Activated naive CD8-positive, alpha-beta T cell (primary cell): ENCODE results near the gene NYAP2.

Source experiments
- H3K27ac Mint-ChIP-seq: one replicate; pipeline ENCODE4 v1.8.0; 2021; ENCODE audit warnings: mixed read lengths
- H3K27me3 Mint-ChIP-seq: one replicate; pipeline ENCODE4 v1.8.0; 2021; ENCODE audit warnings: mixed read lengths
- H3K36me3 Mint-ChIP-seq: one replicate; pipeline ENCODE4 v1.8.0; 2021; ENCODE audit warnings: mixed read lengths
- H3K4me1 Mint-ChIP-seq: one replicate; pipeline ENCODE4 v1.8.0; 2021; ENCODE audit warnings: low read depth, mixed read lengths
- H3K4me3 Mint-ChIP-seq: one replicate; pipeline ENCODE4 v1.8.0; 2021; ENCODE audit warnings: mild to moderate bottlenecking, mixed read lengths
- H3K9me3 Mint-ChIP-seq: one replicate; pipeline ENCODE4 v1.8.0; 2021; ENCODE audit warnings: low read depth, mixed read lengths

NYAP2 gene

DNA sequence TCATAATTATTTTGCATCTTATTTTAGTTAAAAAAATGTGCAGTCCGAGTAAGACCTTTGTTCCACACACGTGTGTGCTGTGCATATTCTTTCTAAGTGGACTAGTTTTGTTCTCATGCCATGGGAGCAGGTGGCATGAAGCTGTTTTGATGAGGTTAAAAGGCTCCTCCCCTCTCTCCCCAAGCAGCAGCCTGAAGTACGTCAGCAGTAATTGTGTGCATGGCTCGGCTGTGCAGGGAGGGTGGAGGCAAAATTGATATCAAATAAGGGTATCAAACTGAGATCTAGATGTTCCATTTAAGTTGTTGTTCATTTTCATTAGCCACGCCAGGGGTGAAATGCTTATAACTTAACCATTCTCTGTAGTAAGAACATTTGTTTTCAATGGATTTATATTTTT is at the start of gene NYAP2:
TSS of gene NYAP2 (plus strand) at position 207 of the 400 bp plus-strand sequence. CDS start 9,171 bp downstream, outside the sequence.
- Mint-ChIP-seq H3K36me3 (no peaks in the 10 kb centered on the region), H3K9me3 (no peaks in the 10 kb centered on the region), H3K4me3 (no peak within 1 kb of the TSS), H3K27ac (no peak within 1 kb of the TSS), H3K4me1 (no peaks in the 10 kb centered on the region), H3K27me3 (peaks cover 15% of the 10 kb centered on the region)

DNA sequence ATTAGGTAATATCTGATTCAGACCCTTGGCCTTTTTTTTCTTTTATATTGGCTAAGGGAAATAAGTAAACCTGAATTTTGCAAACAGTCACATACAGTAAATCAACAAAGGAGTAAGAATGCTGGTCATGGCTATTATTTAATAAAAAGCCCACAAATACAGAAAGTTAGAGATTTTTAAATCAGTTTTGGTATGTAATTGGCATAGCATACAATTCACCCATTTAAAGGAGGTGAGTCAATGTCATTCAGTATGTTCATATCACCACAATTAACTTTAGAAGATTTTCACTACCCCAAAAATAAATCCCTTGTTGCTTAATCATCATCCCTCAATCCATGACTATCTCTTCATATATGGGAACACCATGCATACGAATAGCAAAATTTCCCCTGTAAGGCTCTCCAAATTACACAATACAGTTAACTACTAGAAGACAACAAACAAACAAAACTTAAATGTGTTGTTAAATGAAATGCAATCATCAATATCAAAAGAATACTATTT is 45.9 kb upstream of the NYAP2 start:
- H3K9me3 Mint-ChIP-seq: no peaks in the 10 kb centered on the region
- peaks cover 2% of the 10 kb centered on the region for H3K4me1 Mint-ChIP-seq
- H3K36me3 Mint-ChIP-seq: peaks cover 3% of the 10 kb centered on the region
- H3K4me3 Mint-ChIP-seq: no peak overlapping the region
- peaks cover 14% of the 10 kb centered on the region for H3K27me3 Mint-ChIP-seq
- H3K27ac Mint-ChIP-seq: no peak overlapping the region

DNA sequence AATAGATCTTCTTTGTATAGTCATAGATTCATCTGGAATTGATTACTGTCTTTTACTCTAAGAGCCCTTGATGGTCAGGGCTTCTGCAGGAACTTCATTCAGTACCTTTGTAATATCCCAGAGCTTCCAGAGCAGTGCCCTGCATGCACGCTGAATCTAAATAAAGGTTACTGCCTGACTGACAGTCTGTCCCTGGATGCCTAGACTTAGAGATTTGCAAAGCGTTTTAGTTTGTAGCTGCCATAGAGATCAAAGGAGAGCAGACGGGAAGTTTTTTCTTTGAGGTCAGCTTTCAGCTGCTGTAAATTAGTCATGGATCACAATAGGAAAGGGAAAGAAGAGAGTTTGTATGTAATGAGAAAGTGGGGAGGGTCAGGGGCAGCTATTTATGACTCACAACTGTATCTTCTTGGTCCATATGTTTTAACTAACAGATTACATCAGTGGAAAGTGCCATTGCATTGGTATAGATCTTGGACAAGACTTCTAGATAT is 45.2 kb upstream of the NYAP2 start:
- H3K27ac Mint-ChIP-seq: no peak overlapping the region
- no peak overlapping the region for H3K4me3 Mint-ChIP-seq
- no peaks in the 10 kb centered on the region for H3K9me3 Mint-ChIP-seq
- peaks cover 3% of the 10 kb centered on the region for H3K36me3 Mint-ChIP-seq
- H3K4me1 Mint-ChIP-seq: peaks cover 2% of the 10 kb centered on the region
- H3K27me3 Mint-ChIP-seq: peaks cover 14% of the 10 kb centered on the region

DNA sequence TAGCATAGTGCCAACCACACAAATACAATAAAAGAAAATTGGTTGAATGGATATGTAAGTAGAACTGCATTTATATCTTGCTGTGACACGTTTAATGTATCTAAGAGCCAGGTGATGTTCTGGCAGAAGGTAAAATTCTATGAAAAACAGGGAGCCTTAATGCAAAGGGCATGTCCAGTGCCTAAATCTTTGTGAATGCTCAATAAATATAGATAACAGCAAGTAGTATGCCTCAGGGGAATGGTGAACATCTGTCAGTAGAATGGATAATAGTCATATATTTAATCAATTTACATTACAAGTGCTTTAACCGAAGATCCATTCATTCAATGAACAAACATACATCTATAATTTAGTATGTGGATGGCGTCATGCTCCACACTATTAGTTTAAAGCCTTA is 43.7 kb upstream of the NYAP2 start:
- H3K36me3 Mint-ChIP-seq: peaks cover 3% of the 10 kb centered on the region
- no peaks in the 10 kb centered on the region for H3K9me3 Mint-ChIP-seq
- H3K27me3 Mint-ChIP-seq: peaks cover 11% of the 10 kb centered on the region
- peaks cover 2% of the 10 kb centered on the region for H3K4me1 Mint-ChIP-seq
- no peak overlapping the region for H3K4me3 Mint-ChIP-seq
- no peak overlapping the region for H3K27ac Mint-ChIP-seq

DNA sequence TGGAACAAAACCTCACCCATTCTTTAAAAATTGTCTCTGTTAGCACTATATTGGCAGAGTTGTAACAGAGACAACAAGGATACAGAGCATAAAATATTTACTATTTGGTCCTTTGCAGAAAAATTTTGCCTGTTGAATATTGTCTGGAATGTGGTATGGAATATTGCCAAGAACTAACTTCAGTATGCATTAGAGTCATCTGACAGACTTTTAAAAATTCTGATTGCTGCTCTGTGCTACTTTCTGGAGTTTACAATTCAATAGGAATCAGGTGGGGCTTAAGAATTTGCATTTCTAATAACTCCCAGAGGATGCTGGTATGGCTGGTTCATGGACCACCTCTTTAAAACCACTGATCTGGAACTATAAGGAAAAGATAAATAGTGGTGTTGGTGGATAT is 32.8 kb upstream of the NYAP2 start:
- H3K27me3 Mint-ChIP-seq: peaks cover 13% of the 10 kb centered on the region
- no peak overlapping the region for H3K27ac Mint-ChIP-seq
- H3K4me1 Mint-ChIP-seq: no peaks in the 10 kb centered on the region
- H3K36me3 Mint-ChIP-seq: no peaks in the 10 kb centered on the region
- H3K4me3 Mint-ChIP-seq: no peak overlapping the region
- peaks cover 7% of the 10 kb centered on the region for H3K9me3 Mint-ChIP-seq

DNA sequence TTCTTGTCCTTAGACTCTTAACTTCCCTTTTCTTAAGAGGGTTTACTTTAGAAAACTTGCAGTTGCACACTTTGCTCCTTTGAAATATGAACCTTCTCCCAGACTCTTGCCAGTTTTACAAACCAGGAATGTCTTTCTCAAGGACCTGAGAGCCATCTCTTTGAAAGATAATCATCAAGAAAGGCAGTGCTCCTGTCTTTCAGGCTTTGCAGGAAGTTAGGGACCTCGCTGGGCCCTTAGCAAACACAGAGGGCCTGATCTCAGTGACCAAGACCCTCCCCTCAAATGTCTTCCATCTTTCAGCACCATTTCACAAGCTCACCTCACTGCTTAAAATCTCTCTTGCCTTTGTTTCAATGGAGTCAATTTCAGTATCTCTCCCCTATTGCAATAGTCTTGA is 32.0 kb upstream of the NYAP2 start:
- Mint-ChIP-seq H3K4me1 (no peaks in the 10 kb centered on the region), H3K36me3 (no peaks in the 10 kb centered on the region), H3K27me3 (peaks cover 14% of the 10 kb centered on the region), H3K27ac (no peak overlapping the region), H3K4me3 (no peak overlapping the region), H3K9me3 (peaks cover 7% of the 10 kb centered on the region)

DNA sequence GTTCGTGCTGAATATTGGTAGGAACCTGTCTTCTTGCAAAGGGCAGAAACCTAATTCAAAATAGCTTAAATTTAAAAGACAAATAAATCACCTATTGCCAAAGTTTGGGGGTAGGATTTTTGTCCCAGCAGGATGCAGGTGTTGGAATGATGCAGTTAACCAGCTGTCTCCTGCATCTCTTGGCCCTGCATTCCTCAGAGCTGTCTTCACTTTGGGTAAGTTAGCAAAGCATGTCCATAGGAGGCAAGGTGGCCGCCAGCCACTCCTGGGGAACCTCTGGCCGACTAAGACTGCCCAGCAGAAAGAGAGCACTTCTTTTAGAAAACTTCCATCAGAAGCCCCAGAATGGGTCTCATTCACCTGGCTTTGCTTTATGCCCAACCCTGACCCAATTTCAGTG is 20.5 kb upstream of the NYAP2 start:
- Mint-ChIP-seq H3K9me3 (no peaks in the 10 kb centered on the region), H3K27ac (no peak overlapping the region), H3K27me3 (peaks cover 10% of the 10 kb centered on the region), H3K36me3 (no peaks in the 10 kb centered on the region), H3K4me3 (no peak overlapping the region), H3K4me1 (no peaks in the 10 kb centered on the region)

DNA sequence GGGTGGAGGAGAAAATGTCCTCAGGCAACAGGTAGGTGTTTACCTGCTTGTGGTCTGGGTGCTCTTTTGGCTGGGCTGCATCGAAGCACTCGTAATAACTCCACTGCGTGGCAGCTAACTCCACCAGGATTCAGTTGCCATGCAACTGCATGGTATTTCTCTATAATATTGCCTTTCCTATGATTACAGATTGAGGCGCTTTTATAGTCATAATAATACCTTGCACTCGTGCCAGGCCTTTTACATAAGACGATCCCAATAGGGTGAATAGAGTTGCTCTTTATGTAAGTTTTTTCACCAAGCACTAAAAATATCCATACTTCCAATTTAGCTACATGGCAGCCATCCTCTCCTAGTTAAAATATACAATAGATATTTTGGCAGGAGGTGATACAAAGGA is 19.7 kb upstream of the NYAP2 start:
- Mint-ChIP-seq H3K4me1 (no peaks in the 10 kb centered on the region), H3K9me3 (no peaks in the 10 kb centered on the region), H3K27me3 (peaks cover 10% of the 10 kb centered on the region), H3K27ac (no peak overlapping the region), H3K36me3 (no peaks in the 10 kb centered on the region), H3K4me3 (no peak overlapping the region)

DNA sequence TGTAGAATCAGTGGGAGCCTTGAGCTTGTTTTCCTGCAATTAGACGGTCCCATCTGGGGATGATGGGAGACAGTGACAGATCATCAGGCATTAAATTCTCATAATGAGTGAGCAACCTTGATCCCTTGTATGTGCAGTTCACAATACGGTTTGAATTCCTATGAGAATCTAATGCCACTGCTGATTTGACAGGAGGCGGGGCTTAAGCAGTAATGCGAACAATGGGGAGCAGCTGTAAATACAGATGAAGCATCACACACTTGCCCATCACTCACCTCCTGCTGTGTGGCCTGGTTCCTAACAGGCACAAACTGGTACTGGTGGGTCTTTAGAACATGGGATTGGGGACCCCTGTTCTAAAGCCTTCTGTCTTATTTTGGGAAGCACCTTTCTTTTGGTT is 17.9 kb upstream of the NYAP2 start:
- Mint-ChIP-seq H3K4me1 (no peaks in the 10 kb centered on the region), H3K36me3 (no peaks in the 10 kb centered on the region), H3K27me3 (peaks cover 13% of the 10 kb centered on the region), H3K4me3 (no peak overlapping the region), H3K9me3 (no peaks in the 10 kb centered on the region), H3K27ac (no peak overlapping the region)

DNA sequence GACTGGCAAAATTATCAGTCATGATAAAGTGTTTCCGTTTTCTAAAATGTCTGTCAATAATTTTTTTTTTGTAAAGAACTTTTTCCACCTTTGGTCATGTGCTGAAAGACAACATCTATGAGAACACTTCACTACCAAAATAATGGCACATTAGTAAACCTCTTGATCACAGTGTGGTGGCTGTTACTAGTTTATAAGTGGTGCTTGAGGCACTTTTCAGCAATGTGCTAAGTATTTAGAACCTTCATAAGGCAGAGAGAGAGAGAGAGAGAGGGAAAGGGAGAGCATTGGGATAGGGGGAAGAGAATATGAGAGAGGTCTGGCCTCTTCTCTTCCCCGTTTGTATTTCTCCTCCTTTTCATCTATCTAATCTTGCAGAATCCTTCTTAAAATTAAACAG is 1.1 kb upstream of the NYAP2 start:
- no peaks in the 10 kb centered on the region for H3K36me3 Mint-ChIP-seq
- H3K27me3 Mint-ChIP-seq: peaks cover 16% of the 10 kb centered on the region
- no peak overlapping the region for H3K27ac Mint-ChIP-seq
- H3K4me1 Mint-ChIP-seq: no peaks in the 10 kb centered on the region
- H3K4me3 Mint-ChIP-seq: no peak overlapping the region
- H3K9me3 Mint-ChIP-seq: no peaks in the 10 kb centered on the region

DNA sequence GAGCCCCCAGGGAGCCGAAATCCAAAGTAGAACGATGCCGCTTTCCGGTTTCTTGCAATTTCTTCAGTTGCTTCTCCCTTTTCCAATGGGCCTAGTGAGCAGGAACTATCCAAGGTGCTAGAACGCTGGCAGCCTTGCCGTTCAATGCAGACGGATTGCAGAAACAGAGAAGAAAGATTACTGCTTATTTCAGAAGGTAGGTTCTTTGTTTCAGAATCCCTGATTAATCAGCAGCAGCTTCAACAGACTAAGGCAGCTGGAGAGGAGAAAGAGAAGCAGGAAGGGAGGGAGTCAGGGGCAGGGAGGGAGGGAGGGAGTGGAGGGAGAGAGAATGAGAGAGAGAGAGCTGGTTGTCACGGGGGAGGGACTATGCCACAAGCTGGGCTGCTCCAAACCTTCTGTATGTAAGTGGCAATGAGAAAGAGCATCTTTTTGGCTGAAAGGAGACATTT is 576 bp downstream of the NYAP2 start:
- peaks cover 16% of the 10 kb centered on the region for H3K27me3 Mint-ChIP-seq
- H3K36me3 Mint-ChIP-seq: no peaks in the 10 kb centered on the region
- no peak overlapping the region for H3K27ac Mint-ChIP-seq

DNA sequence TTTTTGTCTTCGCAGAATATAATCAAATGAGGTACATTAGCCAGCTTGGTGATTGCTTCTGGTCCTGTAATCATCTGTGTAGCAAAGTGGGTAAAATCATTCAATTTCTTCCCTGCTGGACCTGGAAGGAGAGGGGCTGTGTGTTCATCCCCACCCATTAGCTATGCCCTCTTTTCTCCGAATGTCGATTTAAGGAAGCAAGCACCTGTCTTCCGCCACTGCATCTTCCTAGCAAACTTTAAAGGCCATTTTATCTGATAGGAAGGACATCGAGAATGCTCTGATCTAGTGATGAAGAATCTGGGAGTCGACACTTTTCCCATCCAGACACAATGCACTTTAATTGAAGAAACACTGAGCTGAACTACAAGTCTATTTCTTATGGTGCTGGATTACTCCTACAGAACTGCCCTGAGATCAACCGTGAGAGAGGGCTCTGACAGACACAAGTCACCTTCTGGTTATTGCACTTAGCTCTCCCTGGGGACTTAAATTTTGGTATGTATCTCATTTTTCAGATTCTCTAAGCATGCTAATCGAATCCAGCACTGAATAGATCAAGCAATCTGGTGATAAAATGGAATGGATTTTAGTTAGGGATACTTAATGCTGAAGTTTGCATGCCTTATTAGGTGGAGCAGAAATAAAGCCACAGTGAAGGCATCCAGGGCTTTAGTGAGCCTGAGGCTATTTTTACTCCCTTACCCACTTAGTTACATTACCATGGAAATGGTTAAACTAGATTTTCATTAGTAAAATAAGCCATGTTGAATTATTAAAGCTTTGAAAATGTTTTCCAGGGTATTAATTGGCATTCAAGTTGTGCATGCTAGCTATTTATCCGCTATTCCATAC is 1.3 kb downstream of the NYAP2 start:
- H3K9me3 Mint-ChIP-seq: no peaks in the 10 kb centered on the region
- no peak overlapping the region for H3K27ac Mint-ChIP-seq
- no peaks in the 10 kb centered on the region for H3K36me3 Mint-ChIP-seq
- H3K4me1 Mint-ChIP-seq: no peaks in the 10 kb centered on the region
- peaks cover 16% of the 10 kb centered on the region for H3K27me3 Mint-ChIP-seq
- H3K4me3 Mint-ChIP-seq: no peak overlapping the region

More for the DNA sequence above, 576 bp downstream of the NYAP2 start:
- H3K4me3 Mint-ChIP-seq: no peak overlapping the region
- no peaks in the 10 kb centered on the region for H3K9me3 Mint-ChIP-seq
- H3K4me1 Mint-ChIP-seq: no peaks in the 10 kb centered on the region

DNA sequence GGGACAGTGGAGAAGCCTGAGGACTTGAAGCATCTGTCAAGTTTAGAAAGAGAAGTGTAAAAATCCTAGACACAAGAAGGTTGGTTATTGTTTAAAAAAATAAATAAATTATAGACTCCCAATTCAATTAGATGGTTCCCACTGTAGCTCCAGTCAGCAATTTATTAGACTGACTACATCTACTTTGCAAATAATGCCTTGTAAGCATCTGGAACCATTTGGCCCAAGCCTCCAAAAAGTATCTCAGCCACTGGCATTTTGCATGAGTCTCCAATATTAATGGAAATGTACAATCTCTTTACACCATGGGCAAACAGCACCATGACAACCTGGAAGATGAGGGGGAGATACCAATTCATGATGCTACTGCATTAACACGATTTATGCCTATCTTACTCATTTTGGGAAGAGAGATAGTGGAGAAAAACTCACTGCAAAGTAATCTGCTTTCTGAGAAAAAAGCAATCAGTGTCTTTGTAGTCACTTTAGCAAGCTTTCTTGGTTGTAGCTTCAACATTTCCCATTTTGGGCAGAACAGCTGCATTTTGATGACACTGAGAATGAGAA is 2.8 kb downstream of the NYAP2 start:
- peaks cover 12% of the 10 kb centered on the region for H3K27me3 Mint-ChIP-seq
- no peaks in the 10 kb centered on the region for H3K4me1 Mint-ChIP-seq
- no peaks in the 10 kb centered on the region for H3K9me3 Mint-ChIP-seq
- H3K36me3 Mint-ChIP-seq: no peaks in the 10 kb centered on the region
- no peak overlapping the region for H3K27ac Mint-ChIP-seq
- no peak overlapping the region for H3K4me3 Mint-ChIP-seq

DNA sequence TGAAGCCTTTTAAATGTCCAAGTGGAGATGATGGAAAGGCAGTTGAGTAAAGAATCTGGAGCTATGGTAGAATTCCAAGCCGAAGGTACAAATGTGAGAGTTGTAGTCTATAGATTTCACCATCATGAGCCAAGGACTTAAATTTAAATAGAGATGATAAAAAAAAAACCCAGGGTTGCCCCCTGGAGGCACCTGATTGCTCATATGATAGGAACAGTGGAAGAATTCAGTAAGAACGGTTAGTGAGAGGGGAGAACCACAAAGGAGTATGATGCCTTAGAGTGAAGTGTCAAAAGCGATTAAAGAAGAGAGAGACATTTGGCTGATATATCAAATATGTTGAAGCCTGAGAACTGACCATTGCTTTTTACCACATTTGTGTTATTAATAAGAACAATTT is 11.9 kb downstream of the NYAP2 start:
- no peaks in the 10 kb centered on the region for H3K9me3 Mint-ChIP-seq
- no peaks in the 10 kb centered on the region for H3K4me1 Mint-ChIP-seq
- H3K27ac Mint-ChIP-seq: no peak overlapping the region
- H3K27me3 Mint-ChIP-seq: peaks cover 10% of the 10 kb centered on the region
- H3K36me3 Mint-ChIP-seq: no peaks in the 10 kb centered on the region
- H3K4me3 Mint-ChIP-seq: no peak overlapping the region

DNA sequence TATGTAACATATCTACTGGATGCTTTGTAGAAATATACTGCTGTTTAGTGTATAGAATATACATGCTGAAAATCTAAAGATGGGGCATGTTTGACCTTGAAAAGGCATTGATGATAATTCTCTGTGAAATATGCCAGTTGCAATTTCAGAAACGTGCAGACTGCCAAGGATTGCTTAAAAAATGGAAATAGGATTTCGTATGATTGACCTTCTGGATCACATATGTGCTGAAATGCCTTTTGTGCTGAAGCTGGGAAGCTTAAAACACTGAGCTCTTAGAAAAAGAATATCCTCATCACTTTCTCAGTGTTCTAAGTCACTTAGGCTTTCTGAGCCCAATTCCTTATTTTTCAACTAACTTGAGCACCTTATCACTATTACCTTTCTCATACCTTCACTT is 14.3 kb downstream of the NYAP2 start:
- no peaks in the 10 kb centered on the region for H3K4me1 Mint-ChIP-seq
- no peaks in the 10 kb centered on the region for H3K9me3 Mint-ChIP-seq
- H3K36me3 Mint-ChIP-seq: no peaks in the 10 kb centered on the region
- H3K27ac Mint-ChIP-seq: no peak overlapping the region
- H3K4me3 Mint-ChIP-seq: no peak overlapping the region
- peaks cover 9% of the 10 kb centered on the region for H3K27me3 Mint-ChIP-seq
